K562 (cell line): Measurements from ENCODE around the gene FOXS1. TPM values are rescaled to one million over a fixed set of nuclear protein-coding genes. Genes with fewer than 3 reads are reported as not detected.

Experiments
- ARNT ChIP-seq, 2 experiments: fragments of 450-650 bp; IDR thresholded peaks; 2 replicates each; pipeline ENCODE4 v1.6.1; 2016; ENCODE audit warnings: mild to moderate bottlenecking in 1 of 2
- ATF1 ChIP-seq, 2 experiments: fragments of 450-650 bp in 1 of 2; IDR thresholded peaks; 2 replicates each; pipeline ENCODE4 v1.6.1; 2016; ENCODE audit warnings: missing compliant biosample characterization in 1 of 2, missing genetic modification characterization in 1 of 2
- BCOR ChIP-seq: fragments of 450-650 bp; IDR thresholded peaks from 2 replicates; pipeline ENCODE4 v1.6.1; 2016
- CEBPB ChIP-seq: fragments of 450-650 bp; IDR thresholded peaks from 2 replicates; pipeline ENCODE4 v1.6.1; 2016; ENCODE audit warnings: missing genetic modification characterization, missing compliant biosample characterization
- CHD2 ChIP-seq: IDR thresholded peaks from 2 replicates; pipeline ENCODE4 v1.6.1; 2011; ENCODE audit warnings: low read depth, low read length
- ETS2 ChIP-seq: IDR thresholded peaks from 2 replicates; pipeline ENCODE4 v1.6.1; 2016; ENCODE audit warnings: borderline replicate concordance, missing genetic modification characterization, mild to moderate bottlenecking, moderate library complexity, missing compliant biosample characterization; ENCODE audit not compliant: poor library complexity, severe bottlenecking
- GATAD2A ChIP-seq: fragments of 450-650 bp; IDR thresholded peaks from 2 replicates; pipeline ENCODE4 v1.6.1; 2017
- HNRNPLL ChIP-seq: fragments of 200-400 bp; formaldehyde crosslinking; IDR thresholded peaks from 2 replicates; pipeline ENCODE4 v1.6.1; 2017; ENCODE audit warnings: low read length, low read depth, mild to moderate bottlenecking; ENCODE audit not compliant: poor library complexity, severe bottlenecking
- MAFK ChIP-seq: IDR thresholded peaks from 2 replicates; pipeline ENCODE4 v1.6.1; 2011; ENCODE audit warnings: low read length, improper control_type of control experiment
- MCM2 ChIP-seq: fragments of 450-650 bp; IDR thresholded peaks from 2 replicates; pipeline ENCODE4 v1.6.1; 2017; ENCODE audit warnings: low read depth, mild to moderate bottlenecking
- NCOA2 ChIP-seq, 2 experiments: fragments of 450-650 bp; IDR thresholded peaks; 2 replicates each; pipeline ENCODE4 v1.6.1; 2018; ENCODE audit warnings: mild to moderate bottlenecking in 2 of 2, moderate library complexity in 1 of 2; ENCODE audit not compliant: partially characterized antibody in 2 of 2
- POLR2G ChIP-seq: fragments of 200-400 bp; formaldehyde crosslinking; IDR thresholded peaks from 2 replicates; pipeline ENCODE4 v1.6.1; 2017; ENCODE audit warnings: low read depth, mild to moderate bottlenecking, antibody characterized with exemption, low read length, moderate library complexity
- PTTG1 ChIP-seq: fragments of 450-650 bp; IDR thresholded peaks from 2 replicates; pipeline ENCODE4 v1.6.1; 2016; ENCODE audit warnings: low read depth, mild to moderate bottlenecking, missing genetic modification characterization, missing compliant biosample characterization
- PURB ChIP-seq: sonication (generic); formaldehyde crosslinking; IDR thresholded peaks from 2 replicates; pipeline ENCODE4 v1.9.0; 2021; ENCODE audit warnings: low read depth, mild to moderate bottlenecking, missing genetic modification reagents
- RFX7 ChIP-seq: fragments of 250-450 bp; sonication (Bioruptor Pico); IDR thresholded peaks from 2 replicates; pipeline ENCODE4 v1.5.1; 2021; ENCODE audit warnings: mild to moderate bottlenecking
- RNF2 ChIP-seq: sonication (generic); IDR thresholded peaks from 2 replicates; pipeline ENCODE4 v1.6.1; 2016
- STAT5A ChIP-seq: IDR thresholded peaks from 2 replicates; pipeline ENCODE4 v1.6.1; 2012; ENCODE audit warnings: low read length, inconsistent platforms, borderline replicate concordance
- TEAD1 ChIP-seq, 2 experiments: fragments of 450-650 bp in 1 of 2; sonication (generic) in 1 of 2; formaldehyde crosslinking; IDR thresholded peaks; 2 replicates each; pipeline versions ENCODE4 v1.4.0 to v1.8.0; 2020 to 2022; ENCODE audit warnings: mild to moderate bottlenecking in 2 of 2, missing genetic modification reagents in 1 of 2
- TGIF2 ChIP-seq: sonication (generic); formaldehyde crosslinking; IDR thresholded peaks from 2 replicates; pipeline ENCODE4 v1.8.1; 2022; ENCODE audit warnings: mild to moderate bottlenecking, missing genetic modification reagents, moderate library complexity
- TRIM28 ChIP-seq: fragments of 450-650 bp; IDR thresholded peaks from 2 replicates; pipeline ENCODE4 v1.6.1; 2017
- ZNF124 ChIP-seq: sonication (generic); formaldehyde crosslinking; IDR thresholded peaks from 2 replicates; pipeline ENCODE4 v1.8.1; 2022; ENCODE audit warnings: missing genetic modification reagents
- ZNF165 ChIP-seq: fragments of 250-450 bp; sonication (Bioruptor Pico); IDR thresholded peaks from 2 replicates; pipeline ENCODE4 v1.4.0; 2020; ENCODE audit warnings: borderline replicate concordance
- ZNF263 ChIP-seq: sonication (generic); formaldehyde crosslinking; IDR thresholded peaks from 2 replicates; pipeline ENCODE4 v1.8.0; 2022; ENCODE audit warnings: mild to moderate bottlenecking, missing genetic modification reagents, borderline replicate concordance
- ZNF280A ChIP-seq: fragments of 450-650 bp; IDR thresholded peaks from 2 replicates; pipeline ENCODE4 v1.6.1; 2018; ENCODE audit warnings: mild to moderate bottlenecking, low read depth; ENCODE audit not compliant: partially characterized antibody
- ZNF282 ChIP-seq: sonication (generic); formaldehyde crosslinking; IDR thresholded peaks from 2 replicates; pipeline ENCODE4 v1.8.1; 2023; ENCODE audit warnings: missing genetic modification reagents
- ZNF431 ChIP-seq: sonication (generic); formaldehyde crosslinking; IDR thresholded peaks from 2 replicates; pipeline ENCODE4 v1.8.0; 2022; ENCODE audit warnings: mild to moderate bottlenecking, missing genetic modification reagents
- ZNF584 ChIP-seq: fragments of 200-800 bp; sonication (Bioruptor generic); IDR thresholded peaks from 2 replicates; pipeline ENCODE4 v1.6.1; 2016; ENCODE audit warnings: low read depth, mild to moderate bottlenecking, missing genetic modification characterization, missing compliant biosample characterization
- ZNF668 ChIP-seq: fragments of 250-450 bp; sonication (Bioruptor Pico); IDR thresholded peaks from 2 replicates; pipeline ENCODE4 v1.8.0; 2022; ENCODE audit warnings: mild to moderate bottlenecking, inconsistent platforms
- polyA plus RNA-seq, 8 experiments: library from polyadenylated mRNA; depleted of rRNA in 4 of 8; stranded (reverse) in 5 of 8; unstranded in 3 of 8; fragments of >200 nt; fragmentation: Nextera tagmentation in 2 of 8; fragmentation: Illumina TruSeq in 1 of 8; extraction: Ambion mirVana in 2 of 8; extraction: Trizol in 1 of 8; gene quantifications; 2 replicates each; pipeline versions ENCODE4 v1.2.1 to v1.2.3, GENCODE V29; 2011 to 2014; ENCODE audit warnings: inconsistent platforms in 1 of 8, missing spikeins in 1 of 8
- total RNA-seq, 7 experiments: library from RNA; depleted of rRNA in 6 of 7; stranded (reverse); fragments of >200 nt in 6 of 7; fragmentation: Illumina TruSeq in 2 of 7; extraction: Trizol in 2 of 7; gene quantifications; 2 replicates each; pipeline versions ENCODE4 v1.2.1 to v1.2.3, GENCODE V29; 2011 to 2021; ENCODE audit warnings: low replicate concordance in 1 of 7
- TF ChIP-seq, protein P1 (sequence below): fragments of 250-450 bp; sonication (Bioruptor Pico); IDR thresholded peaks from 2 replicates; pipeline ENCODE4 v1.4.0; 2020; ENCODE audit warnings: mild to moderate bottlenecking

FOXS1 gene
- total and polyA plus RNA-seq, 9 of the 15 experiments (the other 6 are each of a cell fraction or from before 2014, with no cell fraction given), result not detected

GRCh38 chr20:31835977-31836852, 9.2 kb downstream of the FOXS1 start (continued):
- TF ChIP-seq, protein P1, sequence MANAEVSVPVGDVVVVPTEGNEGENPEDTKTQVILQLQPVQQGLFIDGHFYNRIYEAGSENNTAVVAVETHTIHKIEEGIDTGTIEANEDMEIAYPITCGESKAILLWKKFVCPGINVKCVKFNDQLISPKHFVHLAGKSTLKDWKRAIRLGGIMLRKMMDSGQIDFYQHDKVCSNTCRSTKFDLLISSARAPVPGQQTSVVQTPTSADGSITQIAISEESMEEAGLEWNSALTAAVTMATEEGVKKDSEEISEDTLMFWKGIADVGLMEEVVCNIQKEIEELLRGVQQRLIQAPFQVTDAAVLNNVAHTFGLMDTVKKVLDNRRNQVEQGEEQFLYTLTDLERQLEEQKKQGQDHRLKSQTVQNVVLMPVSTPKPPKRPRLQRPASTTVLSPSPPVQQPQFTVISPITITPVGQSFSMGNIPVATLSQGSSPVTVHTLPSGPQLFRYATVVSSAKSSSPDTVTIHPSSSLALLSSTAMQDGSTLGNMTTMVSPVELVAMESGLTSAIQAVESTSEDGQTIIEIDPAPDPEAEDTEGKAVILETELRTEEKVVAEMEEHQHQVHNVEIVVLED (CRISPR knock-in tag), result no peak
- TF ChIP-seq ZNF584 (CRISPR knock-in tag) (no peak), ZNF280A (no peak), ZNF124 (CRISPR knock-in tag) (no peak), HNRNPLL (no peak), ZNF431 (CRISPR knock-in tag) (no peak), TEAD1 (CRISPR knock-in tag; IDR thresholded peaks at IDR 0.05) (peak in 1 of 2 experiments; percentile 69; a peak in 1 of 4 replicates), TGIF2 (no peak), CHD2 (no peak), ZNF165 (CRISPR knock-in tag) (no peak), ZNF668 (CRISPR knock-in tag) (no peak), POLR2G (peak; percentile 47), BCOR (peak; percentile 88), STAT5A (no peak), TRIM28 (no peak), RFX7 (CRISPR knock-in tag) (no peak), ARNT (IDR thresholded peaks at IDR 0.05) (no peak), MAFK (no peak), ZNF263 (CRISPR knock-in tag) (peak; percentile 59; the same call in 1 of the 2 replicates), RNF2 (no peak), ZNF282 (no peak), GATAD2A (no peak), PTTG1 (tag) (no peak), NCOA2 (IDR thresholded peaks at IDR 0.05; ENCODE audit: partially characterized antibody in 2 of 2) (no peak), MCM2 (no peak), ETS2 (tag) (no peak), ATF1 (CRISPR knock-in tag; IDR thresholded peaks at IDR 0.05) (no peak), ATF1 (tag; IDR thresholded peaks at IDR 0.05) (peak; percentile 25; the same call in 1 of the 2 replicates), PURB (CRISPR knock-in tag) (no peak), CEBPB (no peak)
